HepG2 (cell line): ENCODE data around the gene GALNT10. TPM values are rescaled to one million over a fixed set of nuclear protein-coding genes. Genes with fewer than 3 reads are reported as not detected.

Source experiments
- ATAC-seq: fragments of 200-7000 bp; cut with Tn5 transposase; 3 replicates; pipeline ENCODE4 v1.9.1; 2020; ENCODE audit warnings: mild to moderate bottlenecking, moderate library complexity
- BruUV-seq: library from RNA; stranded (reverse); fragments of 400-500 nt; replicated peaks from 2 replicates; lab custom pipeline; 2021; lab: Mats Ljungman, UMichigan
- CTCF ChIA-PET: fragments of 300-600 bp; formaldehyde crosslinking; extraction: SDS; loops from one replicate; lab custom pipeline; 2021; ENCODE audit warnings: low total read pairs, inconsistent platforms, low intra/inter-chr PET ratio; lab: Yijun Ruan, JAX
- POLR2A ChIA-PET: fragments of 350-600 bp; sonication (Branson Sonifier 250); formaldehyde crosslinking; loops from one replicate; lab custom pipeline; 2020; ENCODE audit warnings: antibody characterized with exemption, inconsistent platforms; lab: Yijun Ruan, JAX
- DNase-seq: peaks from one replicate; pipeline ENCODE4 v3.0.0-alpha.2; 2015; ENCODE audit warnings: low spot score
- FAIRE-seq: peaks from 3 replicates; lab custom pipeline; 2011; peaks lifted over from hg19 to GRCh38; lab: Jason Lieb, UNC
- H2AFZ ChIP-seq: one replicate; pipeline ENCODE4 v1.6.1; 2011; ENCODE audit warnings: low read length, inconsistent platforms
- H3K27ac ChIP-seq: fragments of 300-600 bp; 3 replicates; pipeline ENCODE4 v1.8.0; 2011; ENCODE audit warnings: mixed run types, mild to moderate bottlenecking, mixed read lengths, low read length, inconsistent platforms; ENCODE audit not compliant: insufficient read depth; ENCODE audit errors: extremely low read length
- H3K27me3 ChIP-seq, 2 experiments: fragments of 200-600 bp in 1 of 2; 2 replicates in 1 of 2; 3 replicates in 1 of 2; pipeline versions ENCODE4 v1.6.0 to v1.8.0; 2011; ENCODE audit warnings: low read length in 2 of 2, mild to moderate bottlenecking in 2 of 2, moderate library complexity in 2 of 2, inconsistent platforms in 1 of 2; ENCODE audit not compliant: insufficient read depth in 2 of 2, control insufficient read depth in 1 of 2
- H3K36me3 ChIP-seq, 2 experiments: fragments of 200-600 bp in 1 of 2; replicated peaks in 1 of 2; 2 replicates in 1 of 2; 3 replicates in 1 of 2; pipeline versions ENCODE4 v1.5.1 to v1.8.0; 2011; ENCODE audit warnings: low read length in 2 of 2, inconsistent platforms in 1 of 2; ENCODE audit not compliant: insufficient read depth in 2 of 2, control insufficient read depth in 1 of 2
- H3K4me1 ChIP-seq: 2 replicates; pipeline ENCODE4 v1.5.1; 2012; ENCODE audit warnings: low read length, inconsistent platforms; ENCODE audit not compliant: insufficient read depth
- H3K4me2 ChIP-seq: 2 replicates; pipeline ENCODE4 v1.6.0; 2011; ENCODE audit warnings: low read depth, low read length, inconsistent platforms
- H3K4me3 ChIP-seq, 3 experiments: fragments of 200-600 bp in 1 of 3; sonication (generic), shearing (Covaris generic) in 1 of 3; replicated peaks in 1 of 3; 2 replicates each; pipeline ENCODE4 v1.5.1; 2011 to 2016; ENCODE audit warnings: low read length in 3 of 3, inconsistent platforms in 2 of 3, low read depth in 2 of 3, mild to moderate bottlenecking in 2 of 3, control low read depth in 1 of 3, mixed read lengths in 1 of 3; ENCODE audit not compliant: insufficient read depth in 1 of 3
- H3K79me2 ChIP-seq: one replicate; pipeline ENCODE4 v1.6.1; 2011; ENCODE audit warnings: low read length, inconsistent platforms; ENCODE audit not compliant: insufficient read depth
- H3K9ac ChIP-seq: 2 replicates; pipeline ENCODE4 v1.6.0; 2011; ENCODE audit warnings: mild to moderate bottlenecking, low read depth, low read length, inconsistent platforms; ENCODE audit not compliant: insufficient read depth
- H3K9me3 ChIP-seq: 2 replicates; pipeline ENCODE4 v1.5.1; 2012; ENCODE audit warnings: mild to moderate bottlenecking, low read length
- H4K20me1 ChIP-seq: 2 replicates; pipeline ENCODE4 v1.6.0; 2011; ENCODE audit warnings: inconsistent platforms, mild to moderate bottlenecking, low read length, moderate library complexity; ENCODE audit not compliant: insufficient read depth
- CHD4 ChIP-seq: fragments of 200-600 bp; sonication (generic); IDR thresholded peaks from 2 replicates; pipeline ENCODE4 v1.7.0; 2017; ENCODE audit warnings: mild to moderate bottlenecking, low read length, borderline replicate concordance
- KAT8 ChIP-seq: IDR thresholded peaks from 2 replicates; pipeline ENCODE4 v1.6.1; 2016; ENCODE audit warnings: missing genetic modification reagents, missing compliant biosample characterization
- SP4 ChIP-seq: sonication (generic); formaldehyde crosslinking; IDR thresholded peaks from 2 replicates; pipeline ENCODE4 v1.8.1; 2023; ENCODE audit warnings: mild to moderate bottlenecking, missing genetic modification reagents
- SRF ChIP-seq: IDR thresholded peaks from 2 replicates; pipeline ENCODE4 v1.6.1; 2011; ENCODE audit warnings: mild to moderate bottlenecking, low read depth, low read length, moderate library complexity
- SRSF1 ChIP-seq: fragments of 200-400 bp; formaldehyde crosslinking; optimal IDR thresholded peaks from 2 replicates; pipeline ENCODE3; 2017; ENCODE audit warnings: mild to moderate bottlenecking, low read depth, low read length, moderate library complexity
- SRSF9 ChIP-seq: fragments of 200-400 bp; formaldehyde crosslinking; IDR thresholded peaks from 2 replicates; pipeline ENCODE4 v1.6.1; 2018; ENCODE audit warnings: borderline replicate concordance, mild to moderate bottlenecking, low read depth, low read length; ENCODE audit not compliant: insufficient read depth, poor library complexity, severe bottlenecking
- THAP11 ChIP-seq: IDR thresholded peaks from 2 replicates; pipeline ENCODE4 v1.6.1; 2016; ENCODE audit warnings: missing biosample characterization, missing genetic modification reagents
- ZNF143 ChIP-seq: sonication (generic); formaldehyde crosslinking; IDR thresholded peaks from 2 replicates; pipeline ENCODE4 v1.4.0; 2020; ENCODE audit warnings: missing genetic modification reagents
- ZNF160 ChIP-seq: sonication (generic); formaldehyde crosslinking; IDR thresholded peaks from 2 replicates; pipeline ENCODE4 v1.8.0; 2022; ENCODE audit warnings: mild to moderate bottlenecking, inconsistent platforms, missing genetic modification reagents
- ZNF274 ChIP-seq: sonication (generic); formaldehyde crosslinking; IDR thresholded peaks from 2 replicates; pipeline ENCODE4 v1.5.1; 2020; ENCODE audit warnings: mild to moderate bottlenecking, missing genetic modification reagents
- ZNF460 ChIP-seq: sonication (generic); formaldehyde crosslinking; IDR thresholded peaks from 2 replicates; pipeline ENCODE4 v1.5.1; 2020; ENCODE audit warnings: missing genetic modification reagents, mild to moderate bottlenecking, borderline replicate concordance
- ZNF562 ChIP-seq: sonication (generic); formaldehyde crosslinking; IDR thresholded peaks from 2 replicates; pipeline ENCODE4 v1.8.0; 2022; ENCODE audit warnings: missing genetic modification reagents, borderline replicate concordance
- ZNF724P ChIP-seq: sonication (generic); formaldehyde crosslinking; IDR thresholded peaks from 2 replicates; pipeline ENCODE4 v1.8.0; 2022; ENCODE audit warnings: missing genetic modification reagents, borderline replicate concordance
- ZNF839 ChIP-seq: sonication (generic); formaldehyde crosslinking; IDR thresholded peaks from 2 replicates; pipeline ENCODE4 v1.4.0; 2020; ENCODE audit warnings: missing genetic modification reagents, mild to moderate bottlenecking, borderline replicate concordance
- ZZZ3 ChIP-seq: sonication (generic); formaldehyde crosslinking; IDR thresholded peaks from 2 replicates; pipeline ENCODE4 v1.4.0; 2020; ENCODE audit warnings: missing genetic modification reagents, mild to moderate bottlenecking, borderline replicate concordance
- WGBS: methylation state at CpG from one replicate; pipeline ENCODE4 v1.1.6; 2017; ENCODE audit warnings: low lambda C conversion rate; 5-methylcytosine and 5-hydroxymethylcytosine counted together
- in situ Hi-C: cut with HindIII; loops from 2 replicates; pipeline ENCODE4 v1.10.0; 2017; ENCODE audit warnings: low pct_unique_long_range_greater_than_20kb; ENCODE audit not compliant: extremely low pct_ligation_motif_present
- intact Hi-C: fragments of 100-400 bp; cut with micrococcal nuclease; formaldehyde crosslinking; loops from one replicate; pipeline ENCODE4 v1.10.0; 2022; ENCODE audit not compliant: unreplicated experiment
- polyA plus RNA-seq, 8 experiments: library from polyadenylated mRNA; depleted of rRNA in 3 of 8; stranded (reverse) in 7 of 8; unstranded in 1 of 8; fragments of >200 nt; fragmentation: Illumina TruSeq in 4 of 8; extraction: Trizol in 4 of 8; gene quantifications; 2 replicates each; pipeline versions ENCODE4 v1.2.1 to v1.2.3, GENCODE V29; 2011 to 2016; ENCODE audit warnings: low read depth in 4 of 8, missing spikeins in 1 of 8, mixed read lengths in 1 of 8; ENCODE audit not compliant: insufficient read depth in 1 of 8
- total RNA-seq, 5 experiments: library from RNA; depleted of rRNA; stranded (reverse); fragments of >200 nt; fragmentation: Illumina TruSeq; extraction: Trizol; gene quantifications; 2 replicates each; pipeline ENCODE4 v1.2.3, GENCODE V29; 2016; ENCODE audit warnings: low read depth in 1 of 5

GALNT10 gene
- total and polyA plus RNA-seq, 2 of the 13 experiments (the other 11 are each of a cell fraction or from before 2014, with no cell fraction given) = 8.1 to 11.2 TPM

DNA sequence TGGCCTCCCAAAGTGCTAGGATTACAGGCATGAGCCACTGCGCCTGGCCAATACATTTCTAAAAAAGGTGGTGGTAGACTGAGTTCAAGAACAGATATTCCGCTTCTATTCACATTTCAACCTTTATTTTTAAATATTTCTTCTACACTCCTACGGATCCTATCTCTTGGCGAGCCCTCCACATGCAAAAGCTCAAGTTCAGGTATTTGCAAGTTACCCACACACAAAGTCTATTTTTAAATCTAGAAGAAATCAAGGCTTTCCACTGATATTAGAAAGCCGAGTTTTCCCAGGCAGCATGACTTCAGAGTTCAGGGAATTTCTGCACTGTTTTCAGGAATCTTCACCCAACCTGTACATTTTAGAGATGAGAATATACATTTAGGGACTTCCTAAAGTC, 153.9 kb downstream of the GALNT10 start:
- Histone ChIP-seq H3K79me2 (no peaks in the 10 kb centered on the region), H3K27ac (no peak overlapping the region), H3K36me3 (no peaks in the 10 kb centered on the region), H4K20me1 (no peaks in the 10 kb centered on the region), H3K27me3 (no peaks in the 10 kb centered on the region), H3K9ac (no peak overlapping the region), H3K4me1 (peaks cover 18% of the 10 kb centered on the region), H3K4me2 (no peak overlapping the region), H2AFZ (no peak overlapping the region), H3K4me3 (no peak overlapping the region), H3K9me3 (no peaks in the 10 kb centered on the region)
- ChIA-PET CTCF (no interaction called here), POLR2A (no interaction called here)
- intact Hi-C loops = no loop called here
- TF ChIP-seq ZNF274 (no peak), ZZZ3 (CRISPR knock-in tag) (no peak), THAP11 (no peak), ZNF839 (CRISPR knock-in tag) (no peak), SRSF9 (no peak), ZNF562 (CRISPR knock-in tag) (no peak), SRF (no peak), CHD4 (no peak), ZNF143 (no peak), ZNF460 (CRISPR knock-in tag) (no peak), ZNF724P (CRISPR knock-in tag) (no peak), KAT8 (CRISPR knock-in tag) (no peak), SP4 (CRISPR knock-in tag) (no peak), ZNF160 (no peak), SRSF1 (no peak)
- FAIRE-seq = no peak
- in situ Hi-C loops = no loop called here
- 95% methylated on average over 5 of the region's 5 CpGs for WGBS
- no TSS peak for BruUV-seq
- ATAC-seq = no peak
- no peak for DNase-seq
